Measurements from ENCODE around the gene CEP131.

The CEP131 gene

DNA sequence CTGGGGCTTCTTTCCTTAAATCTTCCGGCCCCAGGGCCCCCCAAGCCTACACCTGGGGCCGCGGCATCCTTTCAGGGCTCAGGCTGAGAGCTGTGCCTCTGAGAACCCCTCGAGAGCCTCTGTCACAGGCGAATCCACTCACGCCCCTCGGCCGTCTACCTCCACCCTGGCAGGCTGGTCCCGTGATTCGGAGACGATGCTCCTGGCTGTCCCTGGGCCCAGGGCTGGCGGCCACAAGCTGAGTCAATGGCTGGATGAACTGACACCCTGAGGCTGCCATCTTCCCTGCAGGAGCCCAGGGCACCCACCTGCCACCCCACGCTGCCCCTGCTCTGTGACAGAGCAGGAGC is 11.7 kb upstream of the CEP131 start:
- FAIRE-seq (no peak), DNase-seq (ENCODE audit: insufficient read length, low spot score) (no peak)
- TF ChIP-seq POU2F2 (IDR thresholded peaks at IDR 0.05; ENCODE audit: low read depth, low read length) (no peak), TAF1 (IDR thresholded peaks at IDR 0.05; ENCODE audit: low read depth, low read length) (no peak), SPI1 (IDR thresholded peaks at IDR 0.05; ENCODE audit: low read depth, low read length) (no peak), PAX5 (IDR thresholded peaks at IDR 0.05; ENCODE audit: insufficient read depth, low read length, severe bottlenecking) (no peak), POLR2AphosphoS5 (IDR thresholded peaks at IDR 0.05; ENCODE audit: low read depth, low read length) (no peak), POLR2A (IDR thresholded peaks at IDR 0.05; ENCODE audit: low read depth, low read length) (no peak)

DNA sequence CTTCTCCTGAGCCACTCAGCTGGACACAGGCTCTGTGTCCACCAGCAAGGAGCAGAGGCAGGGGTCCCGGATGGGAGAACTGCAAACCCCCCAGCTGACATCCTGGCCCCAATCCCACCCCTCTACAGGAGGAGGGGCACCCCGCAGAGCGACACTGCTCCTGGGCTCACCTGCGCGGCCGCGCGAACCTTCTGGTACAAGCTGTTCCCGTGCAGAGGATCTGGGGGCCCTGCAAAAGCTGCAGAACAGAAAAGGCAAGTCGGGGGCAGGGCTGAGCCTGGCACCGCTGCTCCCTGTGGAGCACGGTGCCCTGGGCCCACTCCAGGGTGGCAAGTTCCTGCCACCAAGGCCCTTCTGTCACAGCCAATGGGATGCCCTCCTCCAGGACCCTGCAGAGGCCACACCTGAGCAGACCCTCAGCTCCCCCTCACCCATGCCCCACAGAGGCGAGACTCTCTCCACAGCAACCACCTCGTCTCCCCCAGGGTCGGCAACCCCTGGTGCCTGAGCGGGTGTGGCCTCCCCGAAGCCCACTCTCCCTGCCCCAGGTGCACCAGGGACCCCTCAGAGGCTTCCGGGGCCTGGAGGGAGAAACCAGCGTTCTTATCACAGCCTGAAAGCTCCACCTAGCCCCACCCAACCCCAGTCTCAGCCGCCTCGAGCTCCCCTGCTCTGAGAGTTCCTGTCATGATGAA is 11.2 kb upstream of the CEP131 start:
- FAIRE-seq (no peak), DNase-seq (ENCODE audit: insufficient read length, low spot score) (no peak)
- TF ChIP-seq SPI1 (IDR thresholded peaks at IDR 0.05; ENCODE audit: low read depth, low read length) = no peak
- TF ChIP-seq POLR2AphosphoS5 (IDR thresholded peaks at IDR 0.05; ENCODE audit: low read depth, low read length) = no peak

DNA sequence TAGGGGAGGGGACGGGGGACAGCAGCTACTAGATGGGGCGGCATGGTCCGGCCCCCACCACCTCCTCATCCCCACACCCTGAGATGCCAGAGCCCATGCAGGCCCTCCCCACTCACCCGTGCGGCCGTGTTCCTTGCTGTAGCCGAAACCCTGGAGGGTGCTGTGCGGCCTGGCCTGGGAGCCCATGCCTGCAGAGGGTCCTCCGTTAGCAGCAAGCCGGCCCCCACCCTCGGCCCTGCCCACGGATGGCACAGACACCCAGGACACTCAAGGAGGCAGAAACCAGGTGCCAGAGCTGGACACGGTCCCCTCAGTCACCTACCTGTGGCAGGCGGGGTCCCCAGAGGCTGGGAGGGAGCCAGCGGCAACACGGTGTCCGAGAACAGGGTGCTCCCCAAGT is 10.6 kb upstream of the CEP131 start:
- no peak for FAIRE-seq
- TF ChIP-seq TAF1 (IDR thresholded peaks at IDR 0.05; ENCODE audit: low read depth, low read length) = no peak
- no peak for TF ChIP-seq POLR2A (IDR thresholded peaks at IDR 0.05; ENCODE audit: low read depth, low read length)
- no peak for TF ChIP-seq POU2F2 (IDR thresholded peaks at IDR 0.05; ENCODE audit: low read depth, low read length)
- TF ChIP-seq PAX5 (IDR thresholded peaks at IDR 0.05; ENCODE audit: insufficient read depth, low read length, severe bottlenecking) = no peak
- TF ChIP-seq POLR2AphosphoS5 (IDR thresholded peaks at IDR 0.05; ENCODE audit: low read depth, low read length) = no peak
- TF ChIP-seq SPI1 (IDR thresholded peaks at IDR 0.05; ENCODE audit: low read depth, low read length) = no peak
- DNase-seq (ENCODE audit: insufficient read length, low spot score) = no peak

DNA sequence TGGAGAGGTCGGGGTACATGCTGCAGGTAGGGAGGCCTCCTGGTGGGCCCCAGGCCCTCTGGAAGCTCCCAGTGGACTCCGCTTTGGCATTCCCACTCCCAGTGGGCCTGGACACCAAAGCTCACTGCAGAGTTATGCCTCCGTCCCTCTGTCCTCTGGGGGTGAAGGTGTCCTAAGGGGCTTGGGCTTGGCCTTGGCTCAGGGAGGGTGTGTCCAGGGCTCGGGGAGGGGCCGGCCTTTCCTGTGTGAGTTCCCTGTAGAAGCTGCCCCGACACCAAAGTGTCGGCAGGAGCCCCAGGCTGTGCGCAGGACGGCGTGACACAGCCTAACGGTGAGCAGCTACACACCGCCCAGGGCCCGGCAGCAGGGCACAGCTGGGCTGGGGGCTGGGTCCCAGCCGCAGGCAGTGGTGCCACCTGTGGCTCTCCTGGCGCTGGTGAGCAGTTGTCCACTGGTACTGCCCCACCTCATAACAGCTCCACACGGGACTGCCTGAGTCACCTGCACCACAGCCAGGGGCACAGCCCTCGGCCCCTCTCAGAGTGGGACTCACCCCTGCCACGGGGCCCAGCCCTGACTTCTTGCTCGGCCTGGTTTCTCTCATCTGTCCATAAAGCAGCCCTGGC is 10.0 kb upstream of the CEP131 start:
- DNase-seq (ENCODE audit: insufficient read length, low spot score) (no peak), FAIRE-seq (no peak)
- TF ChIP-seq PAX5 (IDR thresholded peaks at IDR 0.05; ENCODE audit: insufficient read depth, low read length, severe bottlenecking) (no peak), TAF1 (IDR thresholded peaks at IDR 0.05; ENCODE audit: low read depth, low read length) (no peak), POU2F2 (IDR thresholded peaks at IDR 0.05; ENCODE audit: low read depth, low read length) (no peak), POLR2A (IDR thresholded peaks at IDR 0.05; ENCODE audit: low read depth, low read length) (no peak), POLR2AphosphoS5 (IDR thresholded peaks at IDR 0.05; ENCODE audit: low read depth, low read length) (no peak), SPI1 (IDR thresholded peaks at IDR 0.05; ENCODE audit: low read depth, low read length) (no peak)

DNA sequence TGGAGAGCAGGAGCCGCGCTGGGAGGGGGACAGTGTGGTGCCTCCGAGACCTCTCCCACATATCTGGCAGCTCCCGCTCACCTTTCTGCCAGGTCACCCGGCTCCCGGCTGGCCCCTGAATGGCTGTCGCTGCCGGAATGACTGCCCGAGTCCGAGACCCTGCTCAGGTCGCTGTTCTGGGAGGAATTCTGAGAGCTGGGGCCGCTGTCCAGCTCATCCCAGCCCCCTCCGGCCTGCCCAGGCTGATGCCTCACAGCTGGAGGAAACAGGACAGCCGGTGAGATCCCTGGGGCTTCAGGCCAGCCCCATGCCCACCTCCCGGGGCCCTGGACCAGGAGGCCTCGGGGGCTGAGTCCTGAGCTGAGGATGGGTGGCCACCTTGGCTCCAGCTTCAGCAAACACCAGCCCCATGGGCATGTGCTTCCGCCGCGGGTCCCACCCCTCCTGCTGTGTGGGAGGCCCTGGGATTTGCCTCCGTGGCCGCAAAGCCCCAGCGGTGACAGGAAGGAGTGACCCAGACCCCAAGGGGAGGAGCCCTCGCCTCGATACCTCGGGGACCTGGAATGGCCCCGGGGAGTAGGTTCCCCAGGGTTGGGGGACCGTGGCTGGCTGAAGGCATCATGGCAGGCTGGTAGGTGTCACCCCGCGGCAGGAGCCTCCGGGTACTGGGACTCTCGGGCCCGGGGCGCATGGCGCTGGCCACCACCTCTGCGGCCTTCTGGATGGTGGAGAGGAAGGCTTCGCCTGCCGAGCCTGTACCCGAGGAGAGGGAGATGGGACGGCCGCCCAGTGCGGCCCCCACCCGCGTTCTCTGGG is 9.2 kb upstream of the CEP131 start:
- FAIRE-seq (no peak), DNase-seq (ENCODE audit: insufficient read length, low spot score) (no peak)
- TF ChIP-seq POLR2AphosphoS5 (IDR thresholded peaks at IDR 0.05; ENCODE audit: low read depth, low read length) (no peak), SPI1 (IDR thresholded peaks at IDR 0.05; ENCODE audit: low read depth, low read length) (no peak), TAF1 (IDR thresholded peaks at IDR 0.05; ENCODE audit: low read depth, low read length) (no peak), POU2F2 (IDR thresholded peaks at IDR 0.05; ENCODE audit: low read depth, low read length) (no peak), POLR2A (IDR thresholded peaks at IDR 0.05; ENCODE audit: low read depth, low read length) (no peak), PAX5 (IDR thresholded peaks at IDR 0.05; ENCODE audit: insufficient read depth, low read length, severe bottlenecking) (no peak)

DNA sequence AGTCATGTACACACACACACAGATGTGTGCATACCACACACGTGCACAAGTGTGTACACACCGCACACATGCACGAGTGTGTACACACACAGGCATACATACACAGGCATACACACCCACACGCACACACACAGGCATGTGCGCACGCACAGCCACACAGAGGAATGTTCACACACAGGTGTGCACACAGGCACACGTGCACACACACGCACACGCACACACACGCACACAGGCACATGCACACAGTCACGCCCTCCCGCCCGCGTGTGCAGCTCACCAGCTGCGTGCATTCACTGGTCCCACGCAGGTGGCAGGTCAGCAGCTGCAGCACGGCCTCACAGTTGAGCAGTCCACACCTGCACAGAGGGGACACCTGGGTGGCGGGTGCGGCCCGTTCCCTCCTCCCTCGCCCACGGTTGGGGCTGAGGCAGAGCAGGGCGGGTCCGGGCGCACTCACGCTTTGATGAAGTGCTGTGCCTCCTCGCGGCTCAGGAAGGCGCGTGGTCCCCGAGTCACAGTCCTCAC is 8.4 kb upstream of the CEP131 start:
- peak; percentile 65 for FAIRE-seq

DNA sequence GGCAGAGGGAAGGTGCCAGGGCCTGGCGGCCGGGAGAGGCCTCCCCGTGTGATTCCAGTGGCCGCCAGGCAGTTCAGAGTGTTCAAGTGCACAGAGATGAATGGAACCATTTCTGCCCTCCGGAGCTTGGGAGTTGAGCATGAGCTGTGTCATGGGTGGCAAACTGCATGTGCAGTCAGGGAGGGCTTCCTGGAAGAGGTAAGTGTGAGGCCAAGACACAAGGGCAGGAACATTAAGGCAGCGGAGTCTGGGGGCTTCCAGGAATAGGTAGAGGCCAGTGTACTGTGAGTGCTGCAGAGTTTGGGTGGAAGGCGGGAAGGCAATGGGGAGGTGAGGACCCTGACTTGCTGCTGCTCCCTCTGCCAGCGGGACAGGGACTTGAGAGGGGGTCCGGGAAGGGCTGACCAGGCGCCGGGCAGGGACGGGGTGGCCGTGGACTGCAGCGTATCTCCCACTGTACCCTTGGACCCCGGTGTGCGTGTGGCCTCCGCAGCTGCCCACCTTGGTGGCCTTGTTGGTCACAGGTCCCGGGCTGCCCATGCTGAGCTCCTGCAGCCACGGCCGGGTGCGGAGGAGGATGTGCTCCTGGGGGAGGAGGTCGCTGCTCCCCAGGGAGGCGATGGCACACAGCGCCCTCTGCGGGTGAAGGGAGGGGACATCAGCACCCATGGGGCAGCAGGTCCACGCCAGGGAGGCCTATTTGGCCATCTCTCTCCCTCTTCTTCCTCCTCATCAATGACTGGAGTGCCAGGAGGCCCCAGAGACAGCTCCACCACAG is 7.5 kb upstream of the CEP131 start:
- DNase-seq (ENCODE audit: insufficient read length, low spot score) (peak; percentile 57), FAIRE-seq (peak; percentile 56)
- TF ChIP-seq SPI1 (IDR thresholded peaks at IDR 0.05; ENCODE audit: low read depth, low read length) (no peak), POLR2AphosphoS5 (IDR thresholded peaks at IDR 0.05; ENCODE audit: low read depth, low read length) (no peak), TAF1 (IDR thresholded peaks at IDR 0.05; ENCODE audit: low read depth, low read length) (no peak), POU2F2 (IDR thresholded peaks at IDR 0.05; ENCODE audit: low read depth, low read length) (no peak), POLR2A (IDR thresholded peaks at IDR 0.05; ENCODE audit: low read depth, low read length) (no peak), PAX5 (IDR thresholded peaks at IDR 0.05; ENCODE audit: insufficient read depth, low read length, severe bottlenecking) (no peak)

More for the DNA sequence above, 8.4 kb upstream of the CEP131 start:
- no peak for DNase-seq (ENCODE audit: insufficient read length, low spot score)
- no peak for TF ChIP-seq SPI1 (IDR thresholded peaks at IDR 0.05; ENCODE audit: low read depth, low read length)
- peak; percentile 63 for TF ChIP-seq POU2F2 (IDR thresholded peaks at IDR 0.05; ENCODE audit: low read depth, low read length)
- peak; percentile 34; the same call in 1 of the 2 replicates for TF ChIP-seq POLR2AphosphoS5 (IDR thresholded peaks at IDR 0.05; ENCODE audit: low read depth, low read length)
- no peak for TF ChIP-seq TAF1 (IDR thresholded peaks at IDR 0.05; ENCODE audit: low read depth, low read length)

DNA sequence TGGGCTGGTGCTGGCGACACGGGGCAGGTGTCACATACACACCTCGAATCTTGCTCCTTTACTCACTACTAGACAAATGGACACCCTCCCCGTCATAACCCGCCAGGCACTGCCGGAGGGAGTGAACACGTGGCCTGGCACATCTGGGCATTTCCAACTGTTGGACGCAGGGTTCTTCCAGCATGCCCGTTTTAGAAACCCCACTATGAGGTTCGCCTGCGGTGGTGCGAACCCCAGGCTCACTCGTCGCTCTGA is 6.8 kb upstream of the CEP131 start:
- TF ChIP-seq PAX5 (IDR thresholded peaks at IDR 0.05; ENCODE audit: insufficient read depth, low read length, severe bottlenecking) (no peak), POU2F2 (IDR thresholded peaks at IDR 0.05; ENCODE audit: low read depth, low read length) (no peak), TAF1 (IDR thresholded peaks at IDR 0.05; ENCODE audit: low read depth, low read length) (no peak), POLR2AphosphoS5 (IDR thresholded peaks at IDR 0.05; ENCODE audit: low read depth, low read length) (no peak)
- DNase-seq (ENCODE audit: insufficient read length, low spot score) (no peak), FAIRE-seq (no peak)

All from GM12891 (cell line).